GM12891 (cell line): ENCODE results near the gene CPED1.

Experiments used
- POLR2A ChIP-seq: IDR thresholded peaks from 2 replicates; pipeline ENCODE4 v1.6.1; 2011; ENCODE audit warnings: low read depth, low read length, control low read depth
- POLR2AphosphoS5 ChIP-seq: IDR thresholded peaks from 2 replicates; pipeline ENCODE4 v1.6.1; 2011; ENCODE audit warnings: low read depth, low read length, control low read depth
- TAF1 ChIP-seq: IDR thresholded peaks from 2 replicates; pipeline ENCODE4 v1.6.1; 2011; ENCODE audit warnings: low read depth, low read length, control low read depth

DNA sequence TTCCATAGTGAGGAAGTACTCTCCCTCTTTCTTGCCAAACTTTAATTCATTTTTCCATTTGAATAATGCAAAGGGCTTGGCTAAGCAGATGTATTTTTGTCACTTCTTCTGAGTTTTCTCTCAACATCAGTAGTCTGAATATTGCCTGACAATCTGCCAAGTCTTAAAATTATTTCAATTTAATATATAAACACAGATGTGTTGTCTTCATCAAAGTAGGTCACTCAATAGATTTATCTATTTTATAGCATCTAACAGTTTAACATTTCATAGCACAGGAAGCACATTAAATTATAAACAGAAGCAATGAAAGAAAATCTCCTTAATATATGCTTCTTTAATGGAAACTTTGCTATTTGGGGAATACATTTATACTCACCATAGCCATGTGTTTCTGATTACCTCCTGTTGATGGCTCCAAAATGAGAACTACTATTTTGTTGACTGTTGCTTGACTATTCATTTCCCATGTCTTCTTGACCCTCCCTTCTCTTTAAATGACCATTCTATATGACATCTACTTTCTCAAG lies 4.5 kb downstream of the CPED1 start:
- TF ChIP-seq POLR2AphosphoS5: no peak
- no peak for TF ChIP-seq POLR2A
- no peak for TF ChIP-seq TAF1
